ENCODE measurements around the gene CAND2.
"Not testable (repeated sequence)": the region's sequence is repeated elsewhere in the genome, so short reads cannot be mapped to it uniquely, and the experiment has no call there.

Gene CAND2

DNA sequence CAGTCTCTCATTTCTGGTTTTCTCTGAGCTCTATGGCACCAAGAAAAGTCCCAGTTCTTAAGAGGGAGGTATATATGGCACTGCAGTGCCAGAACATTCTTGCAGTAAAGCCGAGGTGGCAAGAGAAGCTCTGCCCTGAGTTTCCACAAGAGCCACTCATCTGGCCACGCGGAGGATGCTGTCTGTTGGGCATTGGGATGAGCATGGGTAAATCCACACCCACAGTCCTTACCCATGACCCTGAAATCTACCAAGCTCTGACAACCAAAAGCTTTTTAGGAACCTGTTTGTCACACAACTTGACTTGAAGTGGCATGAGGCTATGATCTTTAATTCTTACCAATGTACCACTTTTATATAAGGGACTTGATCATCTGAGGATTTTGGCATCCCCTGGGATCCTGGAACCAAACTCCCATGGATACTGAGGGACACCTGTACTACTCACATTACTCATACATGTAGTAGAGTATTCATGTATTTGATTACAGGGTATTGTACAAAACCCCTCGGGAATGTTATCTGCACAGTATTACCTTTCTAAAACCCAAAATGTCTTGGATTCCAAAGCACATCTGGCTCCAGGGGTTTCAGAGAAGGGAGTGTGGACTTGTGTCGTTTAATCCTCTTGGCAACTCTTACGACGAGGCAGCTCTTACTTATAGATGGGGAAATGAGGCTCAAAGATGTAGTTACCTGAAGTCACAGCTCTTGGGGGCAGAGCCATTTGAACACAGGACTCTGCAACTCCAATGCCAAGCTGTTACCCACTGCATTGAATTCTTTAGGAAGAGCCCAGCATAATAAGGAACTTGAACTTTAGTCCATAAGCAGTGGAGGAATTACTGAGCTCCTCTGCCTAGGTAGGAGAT lies 36.1 kb downstream of the CAND2 start:
- no peak for FAIRE-seq

DNA sequence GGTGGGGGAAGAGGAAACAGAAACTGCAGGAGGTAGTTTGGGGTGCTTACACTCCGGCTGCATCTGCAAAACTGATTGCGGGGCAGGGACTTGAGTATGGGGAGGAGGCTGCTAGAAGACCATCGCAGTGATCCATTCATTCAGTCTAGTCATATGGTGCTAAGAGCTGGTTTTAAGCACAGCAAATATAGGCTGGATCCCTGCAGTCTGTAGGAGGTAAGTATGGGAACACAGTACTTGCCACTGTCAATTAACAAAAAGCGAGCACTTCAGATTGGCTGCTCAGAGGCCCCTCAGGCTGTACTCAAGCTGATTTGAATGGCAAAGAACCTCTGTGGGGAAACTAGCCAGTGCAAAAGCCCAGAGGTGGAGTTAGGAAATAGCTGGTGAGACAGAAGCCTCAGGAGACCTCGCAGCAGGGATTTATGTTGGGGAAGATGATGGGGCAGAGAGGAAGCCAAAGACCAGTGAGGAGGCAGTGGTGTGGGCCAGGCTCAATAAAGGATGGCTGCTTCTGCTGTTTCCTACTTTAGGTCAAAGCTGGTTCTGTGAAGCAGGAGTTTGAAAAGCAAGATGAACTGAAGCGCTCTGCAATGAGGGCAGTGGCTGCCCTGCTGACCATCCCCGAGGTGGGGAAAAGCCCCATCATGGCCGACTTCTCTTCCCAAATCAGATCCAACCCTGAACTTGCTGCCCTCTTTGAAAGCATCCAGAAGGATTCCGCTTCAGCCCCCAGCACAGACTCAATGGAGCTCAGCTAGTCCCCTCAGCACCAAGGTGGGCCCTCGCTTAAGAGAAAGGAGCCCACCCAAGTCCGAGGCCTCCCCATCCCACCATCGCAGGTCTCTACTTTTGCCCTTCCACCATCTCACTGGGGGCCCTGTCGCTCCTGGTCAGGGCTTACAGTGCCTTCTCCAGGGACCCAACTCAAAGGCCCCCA lies 37.0 kb downstream of the CAND2 start:
- no peak for FAIRE-seq

DNA sequence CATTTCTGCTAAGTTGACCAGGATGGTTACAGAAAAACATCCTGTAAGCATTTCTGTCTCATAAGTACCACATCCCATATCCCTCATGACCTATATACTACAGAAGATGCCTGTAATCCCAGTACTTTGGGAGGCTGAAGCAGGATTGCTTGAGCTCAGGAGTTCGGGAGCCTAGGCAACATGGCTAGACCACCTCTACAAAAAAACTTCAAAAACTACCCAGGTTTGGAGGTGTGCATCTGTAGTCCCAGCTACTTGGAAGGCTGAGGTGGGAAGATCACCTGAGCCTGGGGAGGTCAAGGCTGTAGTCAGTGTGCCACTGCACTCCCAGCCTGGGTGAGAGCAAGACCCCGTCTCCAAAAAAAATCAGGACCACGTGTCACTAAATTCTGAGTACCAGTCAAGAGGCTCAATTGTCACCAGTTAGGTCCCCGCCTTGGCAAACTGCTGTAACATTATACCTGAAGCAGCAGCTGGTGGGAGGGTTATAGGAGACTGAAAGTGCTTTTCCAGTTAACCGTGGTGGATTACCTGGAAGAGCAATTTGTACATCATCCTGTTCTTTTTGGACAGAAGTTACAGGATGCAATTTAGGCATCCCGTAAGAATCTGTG lies 38.7 kb downstream of the CAND2 start:
- no peak for FAIRE-seq

DNA sequence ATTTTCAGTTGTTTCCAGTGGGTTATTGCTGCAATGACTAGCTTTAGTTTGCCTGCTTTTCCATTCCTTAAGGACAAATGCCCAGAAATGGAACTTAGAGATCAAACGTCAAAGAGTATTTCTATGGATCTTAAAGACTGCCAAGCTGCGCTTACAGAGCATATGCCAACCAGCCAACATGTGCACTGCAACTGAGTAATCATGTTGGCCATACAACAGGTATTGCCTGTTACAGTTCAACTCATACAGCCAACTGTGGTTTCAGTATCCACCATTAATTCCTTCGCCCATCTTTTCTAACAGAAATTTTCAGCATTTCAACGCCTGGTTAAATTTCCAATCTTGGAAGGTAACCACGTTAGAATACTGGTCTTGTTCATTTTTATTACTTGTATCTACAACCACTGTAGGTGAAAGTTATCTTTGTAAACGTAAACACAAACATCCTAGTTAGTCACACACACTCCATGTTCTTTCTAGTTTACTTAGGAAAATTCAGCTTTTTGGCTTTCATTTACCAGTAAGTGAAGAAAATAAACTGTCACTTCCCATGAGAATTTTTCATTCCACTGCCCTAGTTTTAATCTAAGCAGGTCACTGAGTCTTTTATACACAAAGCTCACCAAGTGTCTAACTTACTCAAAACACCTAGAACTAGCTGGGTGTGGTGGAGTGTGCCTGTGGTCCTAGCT lies 41.0 kb downstream of the CAND2 start:
- FAIRE-seq: no peak

DNA sequence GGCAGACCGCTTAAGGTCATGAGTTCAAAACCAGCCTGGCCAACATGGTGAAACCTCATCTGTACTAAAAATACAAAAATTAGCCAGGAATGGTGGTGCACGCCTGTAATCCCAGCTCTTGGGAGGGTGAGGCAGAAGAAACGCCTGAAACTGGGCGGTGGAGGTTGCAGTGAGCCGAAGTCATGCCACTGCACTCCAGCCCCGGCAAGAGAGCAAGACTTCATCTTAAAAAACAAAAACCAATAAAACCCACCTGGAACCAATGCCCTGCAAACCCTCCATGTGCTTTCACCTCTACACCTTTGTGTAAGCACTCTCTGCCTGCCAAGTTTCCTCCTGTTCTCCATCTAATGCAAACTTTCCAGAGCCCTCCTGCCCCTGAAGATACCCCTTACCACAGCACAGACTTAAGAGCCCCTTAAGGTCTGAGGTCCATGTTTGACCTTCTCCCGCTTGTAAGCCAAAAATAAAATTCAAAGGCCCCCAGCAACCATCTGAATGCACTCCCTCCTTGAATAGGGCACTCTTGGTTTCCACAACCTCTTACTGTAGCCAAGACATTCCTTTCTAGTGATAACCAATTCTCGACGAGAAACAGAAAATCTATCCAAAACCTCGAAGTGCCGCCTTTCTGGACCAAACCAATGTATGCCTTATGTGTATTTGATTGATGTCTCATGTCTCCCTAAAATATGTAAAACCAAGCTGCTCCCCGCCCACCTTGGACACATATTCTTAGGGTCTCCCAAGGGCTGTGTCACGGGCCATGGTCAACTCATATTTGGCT lies 41.9 kb downstream of the CAND2 start:
- FAIRE-seq: no peak

DNA sequence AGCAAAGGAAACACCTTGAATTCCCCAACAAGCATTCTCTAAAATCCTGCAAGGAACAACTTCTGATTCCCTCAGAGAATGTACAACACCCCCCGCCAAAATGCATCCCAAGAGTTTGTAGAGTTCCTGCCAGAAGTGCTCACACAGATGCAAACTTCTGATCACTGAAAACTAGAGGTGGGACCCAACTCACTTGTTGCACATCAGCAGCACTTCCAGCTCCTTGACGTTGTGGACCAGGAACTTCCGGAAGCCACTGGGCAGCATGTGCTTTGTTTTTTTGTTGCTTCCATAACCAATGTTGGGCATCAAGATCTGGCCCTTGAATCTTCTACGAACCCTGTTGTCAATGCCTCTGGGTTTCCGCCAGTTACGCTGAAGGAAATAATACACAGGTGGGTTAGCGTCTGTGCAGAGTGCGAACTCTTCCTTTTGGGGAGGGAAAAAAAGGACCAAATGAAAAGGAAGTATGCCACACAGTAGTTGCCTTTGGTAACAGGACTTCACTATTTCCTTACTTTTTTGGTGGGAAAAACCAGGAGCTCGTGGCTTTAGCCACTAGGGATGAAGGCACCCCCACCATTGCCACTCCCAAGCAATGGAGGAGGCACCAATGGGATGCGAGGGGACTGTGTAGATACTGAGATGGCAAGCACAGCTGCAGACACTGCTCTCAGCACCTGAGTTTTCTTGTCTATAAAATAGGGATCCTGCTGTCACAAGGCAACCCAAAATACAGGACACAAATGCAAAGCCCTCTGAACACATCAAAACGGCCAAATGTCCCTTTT lies 42.9 kb downstream of the CAND2 start:
- no peak for FAIRE-seq

DNA sequence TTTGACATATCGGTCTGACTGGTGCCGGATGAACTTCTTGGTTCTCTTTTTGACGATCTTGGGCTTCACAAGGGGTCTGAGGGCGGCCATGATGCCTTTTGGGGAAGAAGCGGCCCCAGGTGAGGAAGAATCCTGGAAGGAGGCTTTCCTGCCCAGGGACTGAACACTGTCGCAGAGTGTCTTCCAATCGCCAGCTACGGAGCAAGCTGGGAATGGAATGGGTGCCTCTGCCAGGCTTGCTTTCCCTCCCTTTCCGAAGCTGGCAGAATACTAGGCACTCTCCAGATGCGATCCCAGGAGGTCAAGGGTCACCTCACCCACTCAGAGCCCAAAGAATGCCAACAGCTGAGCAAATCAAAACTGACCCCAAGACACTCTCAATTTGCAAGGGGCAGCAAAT lies 43.7 kb downstream of the CAND2 start:
- FAIRE-seq: not testable (repeated sequence)

DNA sequence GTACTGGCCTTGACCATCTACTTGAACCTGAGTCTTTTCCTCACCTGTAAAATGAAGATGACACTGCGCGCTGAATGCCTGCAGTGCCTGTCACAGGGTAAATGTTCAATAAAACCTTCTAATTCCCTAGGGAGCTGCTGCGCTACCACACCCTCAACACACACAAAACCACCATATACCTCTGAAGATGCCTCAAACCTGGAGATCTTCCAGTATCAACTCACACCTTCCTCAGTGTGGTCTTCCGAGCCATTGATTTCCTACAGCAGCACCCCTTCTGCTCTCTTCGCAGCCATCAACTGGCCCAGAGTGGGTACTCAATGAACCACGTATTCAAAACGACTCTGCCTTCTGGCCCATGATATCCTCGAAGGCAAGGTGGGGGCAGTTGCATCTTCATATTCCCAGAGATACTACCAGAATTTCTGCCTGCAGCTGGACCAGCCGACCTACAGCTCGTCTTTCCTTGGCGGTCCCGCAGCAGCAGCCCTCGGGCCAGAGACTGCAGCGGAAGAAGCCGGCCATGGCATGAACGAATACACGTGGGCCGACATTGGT lies 44.2 kb downstream of the CAND2 start:
- FAIRE-seq: no peak

DNA sequence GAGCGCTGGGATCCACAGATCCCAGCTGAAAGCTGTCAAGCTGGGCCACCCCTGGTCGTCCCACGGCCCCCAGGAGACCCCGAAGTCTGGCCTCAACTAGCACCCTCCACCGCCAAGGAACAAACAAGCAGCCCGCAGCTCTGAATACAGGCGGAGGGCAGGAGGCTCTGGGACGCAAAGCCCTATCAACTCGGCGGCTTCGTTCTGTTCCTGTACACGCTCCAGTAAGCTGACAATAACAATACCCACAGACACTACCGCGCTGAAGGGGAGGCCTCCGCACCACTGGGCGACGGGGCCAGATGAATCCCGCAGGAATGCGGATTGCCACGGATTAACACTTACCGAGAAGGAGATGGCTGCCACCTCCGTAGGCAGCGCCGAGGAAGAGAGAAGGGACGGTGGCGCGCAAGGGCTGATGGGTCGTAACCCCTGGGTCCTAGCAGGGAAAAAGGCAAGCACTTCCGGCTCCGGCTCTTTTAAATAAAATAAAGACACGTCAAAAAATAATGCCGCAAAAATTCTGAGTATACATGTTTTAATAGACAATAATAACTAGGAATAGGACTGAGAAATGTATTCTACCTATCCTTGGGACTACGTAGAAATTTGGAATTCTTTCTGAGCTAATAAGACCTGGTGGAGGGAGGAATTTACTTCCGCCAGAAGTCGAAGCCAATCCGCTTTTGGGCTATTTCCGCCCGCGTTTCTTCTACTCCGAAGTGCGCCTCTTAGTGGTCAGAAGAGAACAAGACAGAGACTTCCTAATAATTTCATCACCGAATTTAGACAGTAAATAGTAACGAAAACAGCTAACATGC lies 44.9 kb downstream of the CAND2 start, which contains the start of gene RPL32:
Gene RPL32 (minus strand): TSS at position 417 of the 821 bp plus-strand sequence. CDS start 1,328 bp downstream, outside the sequence.
- FAIRE-seq: no peak

DNA sequence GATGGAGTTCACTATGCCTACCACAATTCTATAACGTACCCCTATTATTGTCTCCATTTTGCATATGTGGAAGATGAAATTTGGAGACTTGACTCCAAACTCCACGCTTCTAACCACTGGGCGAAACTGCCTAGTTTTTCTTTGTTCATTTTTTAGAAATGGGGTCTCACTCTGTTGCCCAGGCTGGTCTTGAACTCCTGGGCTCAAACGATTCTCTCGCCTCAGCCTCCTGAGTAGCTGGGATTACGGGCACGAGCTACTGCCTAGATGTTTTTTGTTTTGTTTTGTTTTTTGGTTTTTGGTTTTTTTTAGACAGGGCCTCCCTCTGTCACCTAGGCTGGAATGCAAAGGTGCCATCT lies 45.5 kb downstream of the CAND2 start:
- no peak for FAIRE-seq

DNA sequence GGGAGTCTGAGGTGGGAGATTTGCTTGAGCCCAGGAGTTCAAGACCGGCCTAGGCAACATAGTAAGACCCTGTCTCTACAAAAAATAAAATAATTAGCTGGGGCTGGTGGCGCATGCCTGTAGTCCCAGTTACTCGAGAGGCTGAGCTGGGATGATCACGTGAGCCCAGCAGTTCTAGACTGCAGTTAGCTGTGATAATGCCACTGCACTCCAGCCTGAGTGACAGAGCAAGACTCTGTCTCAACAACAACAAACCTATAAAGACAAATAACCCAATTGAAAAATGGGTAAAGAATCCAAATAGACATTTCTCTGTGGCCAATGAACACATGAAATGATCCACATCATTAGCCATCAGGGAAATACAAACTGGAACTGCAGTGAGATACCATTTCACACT lies 46.0 kb downstream of the CAND2 start:
- no peak for FAIRE-seq

DNA sequence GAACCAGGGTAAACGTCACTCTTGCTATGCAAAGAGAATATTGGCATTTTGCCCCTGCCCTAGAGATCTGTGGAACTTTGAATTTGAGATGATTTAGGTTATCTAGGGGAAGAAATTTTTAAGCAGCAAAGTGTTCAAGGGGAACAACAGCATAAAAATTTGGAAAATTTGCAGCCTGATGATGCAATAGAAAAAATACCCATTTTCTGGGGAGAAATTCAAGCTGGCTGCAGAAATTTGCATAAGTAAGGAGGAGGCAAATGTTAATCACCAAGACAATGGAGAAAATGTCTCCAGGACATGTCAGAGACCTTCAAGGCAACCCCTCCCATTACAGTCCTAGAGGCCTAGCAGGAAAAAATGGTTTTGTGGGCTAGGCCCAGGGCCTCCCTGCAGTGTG lies 49.3 kb downstream of the CAND2 start:
- no peak for FAIRE-seq

DNA sequence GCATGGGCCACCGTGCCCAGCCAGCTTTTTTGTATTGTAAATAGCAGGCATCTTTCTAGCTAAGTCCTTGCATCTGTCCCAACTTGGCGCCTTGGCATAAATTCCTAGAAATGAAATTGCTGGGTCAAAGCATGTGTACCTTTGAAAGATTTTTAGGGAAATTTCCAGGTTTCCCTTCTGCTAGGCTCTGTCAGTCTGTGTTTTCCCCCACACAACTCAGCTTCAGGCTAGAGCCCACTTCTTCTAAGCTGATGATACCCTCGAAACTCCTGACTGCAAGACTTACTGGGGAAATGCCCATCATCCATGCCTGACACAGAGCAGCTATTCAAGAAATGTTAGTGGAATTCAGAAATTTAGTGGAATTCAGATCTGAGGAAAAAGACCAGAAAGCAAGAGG lies 55.7 kb downstream of the CAND2 start:
- no peak for FAIRE-seq

DNA sequence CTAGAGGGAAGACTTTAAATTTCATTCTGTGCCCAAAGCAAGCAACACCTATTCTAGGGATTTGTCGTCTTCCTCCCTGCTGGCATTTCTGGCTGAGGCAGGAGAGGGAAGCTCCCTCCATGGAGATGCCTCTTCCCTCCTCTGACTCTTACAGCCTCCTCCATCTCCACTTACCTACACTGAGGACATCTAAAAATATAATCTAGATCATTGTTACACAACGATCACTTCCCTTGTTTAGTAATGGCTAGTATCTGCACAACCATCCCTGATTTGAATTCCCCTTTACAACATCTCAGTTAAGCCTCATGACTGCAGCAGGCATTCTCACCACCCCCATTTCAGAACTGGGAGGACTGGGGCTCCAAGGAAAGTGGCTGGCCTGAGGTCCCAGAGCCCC lies 57.4 kb downstream of the CAND2 start:
- not testable (repeated sequence) for FAIRE-seq

DNA sequence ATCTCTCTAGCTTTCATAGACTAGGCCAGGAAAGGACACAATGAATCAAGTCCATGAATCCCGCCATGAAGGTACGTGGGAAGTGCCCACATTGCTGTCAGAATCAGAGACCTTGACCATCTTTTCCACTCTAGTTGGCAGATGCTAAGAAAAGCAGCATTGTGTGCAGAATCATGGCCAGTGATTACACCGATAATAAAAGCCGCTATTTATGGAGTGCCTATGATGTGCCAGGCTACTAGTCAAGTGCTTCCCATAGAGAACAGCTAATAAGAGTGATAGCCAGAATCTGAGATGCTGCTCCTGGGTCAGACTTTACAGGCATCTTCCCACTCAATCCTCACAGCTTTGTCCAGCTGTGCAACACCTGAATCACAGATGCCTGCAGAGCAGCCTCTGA lies 58.1 kb downstream of the CAND2 start:
- no peak for FAIRE-seq

DNA sequence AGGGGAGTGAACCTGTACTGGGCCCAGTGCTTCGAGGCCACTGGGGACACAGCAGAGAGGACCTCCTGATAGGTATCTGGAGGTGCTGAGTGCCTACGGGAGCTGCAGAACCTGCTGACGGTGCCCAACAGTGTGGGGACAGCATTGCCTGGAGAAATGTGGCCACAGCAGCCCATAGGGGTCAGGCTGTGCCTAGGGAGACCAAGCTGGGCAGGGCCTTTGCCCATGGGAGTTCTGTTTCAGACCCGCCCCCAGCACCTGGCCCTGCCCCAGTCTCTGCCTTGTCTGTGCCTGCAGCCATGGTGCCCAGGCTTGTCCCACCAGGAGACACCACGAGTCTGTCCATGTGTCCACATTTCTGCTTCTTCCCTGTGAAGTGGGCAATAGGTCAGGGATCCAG lies 60.1 kb downstream of the CAND2 start:
- no peak for FAIRE-seq

DNA sequence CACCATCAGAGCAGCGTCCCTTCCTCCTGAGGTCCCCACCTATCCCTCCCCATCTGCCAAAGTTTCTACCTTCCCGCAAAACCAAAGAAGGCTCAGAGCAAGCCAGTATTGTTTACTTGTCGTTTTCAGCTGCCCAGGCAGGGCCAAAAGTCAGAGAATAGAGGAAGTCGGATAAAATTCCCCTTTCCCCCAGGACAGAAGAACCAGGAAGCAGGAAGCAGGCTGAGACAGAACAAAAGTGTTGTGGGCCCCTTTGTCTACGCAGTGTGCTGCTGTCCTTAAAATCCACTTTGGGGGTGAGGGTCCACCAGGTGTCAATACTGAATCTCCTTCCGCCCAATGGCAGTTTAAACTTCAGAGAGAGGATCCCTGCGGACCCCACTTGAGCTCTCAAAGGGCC lies 63.4 kb downstream of the CAND2 start:
- no peak for FAIRE-seq

DNA sequence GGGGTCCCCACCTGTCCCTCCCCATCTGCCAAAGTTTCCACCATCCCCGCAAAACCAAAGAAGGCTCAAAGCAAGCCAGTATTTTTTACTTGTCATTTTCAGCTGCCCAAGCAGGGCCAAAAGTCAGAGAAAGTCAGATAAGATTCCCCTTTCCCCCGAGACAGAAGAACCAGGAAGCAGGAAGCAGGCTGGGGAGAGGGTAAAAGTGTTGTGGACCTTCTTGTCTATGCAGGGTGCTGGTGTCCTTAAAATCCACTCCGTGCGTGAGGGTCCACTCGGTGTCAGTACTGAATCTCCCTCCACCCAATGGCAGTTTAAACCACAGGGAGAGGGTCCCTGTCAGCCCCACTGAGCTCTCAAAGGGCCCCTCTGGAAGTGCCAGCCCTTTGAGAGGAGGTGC lies 65.1 kb downstream of the CAND2 start:
- no peak for FAIRE-seq

DNA sequence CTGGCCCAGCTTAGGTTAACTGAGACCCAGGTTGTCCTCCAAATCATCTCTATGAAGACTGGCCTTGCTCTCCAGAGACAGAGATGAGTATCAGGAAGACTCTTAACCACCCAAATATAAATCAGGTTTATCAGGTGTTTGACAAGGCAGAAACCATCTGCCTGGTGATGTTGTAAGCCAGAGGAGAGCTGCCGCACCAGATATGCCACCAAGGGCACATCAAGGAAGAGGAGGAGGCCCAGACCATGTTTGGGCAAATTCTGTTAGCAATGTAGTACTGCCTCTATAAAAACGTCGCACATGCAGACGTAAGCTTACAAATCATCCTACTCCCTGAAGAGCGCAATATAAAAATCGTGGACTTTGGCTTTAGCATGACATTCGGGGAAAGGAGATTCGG lies 65.9 kb downstream of the CAND2 start:
- no peak for FAIRE-seq

DNA sequence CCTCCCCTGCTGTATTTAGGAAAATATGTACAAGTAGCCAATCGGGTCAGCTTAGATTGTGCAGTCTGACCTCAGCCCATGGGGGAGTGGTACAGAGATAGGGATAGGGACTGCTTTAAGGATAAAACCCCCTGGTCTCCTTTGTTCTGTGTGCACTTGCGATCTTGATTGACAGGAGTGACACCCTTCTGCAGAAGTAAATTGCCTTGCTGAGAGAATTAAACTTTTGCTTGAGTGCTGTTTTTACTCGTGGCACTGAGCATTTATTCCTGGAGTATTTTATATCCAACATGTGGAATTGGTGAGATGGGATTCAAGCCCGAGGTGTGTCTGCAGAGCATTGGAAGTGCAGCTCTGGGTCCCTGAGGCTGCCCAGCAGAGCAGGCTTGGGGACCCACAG lies 68.8 kb downstream of the CAND2 start:
- no peak for FAIRE-seq
